MCF 10A (cell line): ENCODE measurements around the gene PIM3. TPM values are rescaled to one million over a fixed set of nuclear protein-coding genes. Genes with fewer than 3 reads are reported as not detected.

Experiments used
- BruUV-seq: library from RNA; stranded (reverse); fragments of 400-500 nt; replicated peaks from 2 replicates; lab custom pipeline; 2021; lab: Mats Ljungman, UMichigan
- CTCF ChIA-PET: fragments of 300-600 bp; sonication (Branson Sonifier 250); formaldehyde crosslinking; extraction: SDS; loops from one replicate; lab custom pipeline; 2021; ENCODE audit warnings: antibody characterized with exemption, inconsistent platforms; lab: Yijun Ruan, JAX
- POLR2A ChIA-PET: fragments of 300-600, 350-650 bp; sonication (Branson Sonifier 250); formaldehyde crosslinking; extraction: SDS; loops from one replicate; lab custom pipeline; 2020; ENCODE audit warnings: antibody characterized with exemption, inconsistent platforms; lab: Yijun Ruan, JAX
- DNase-seq: peaks from one replicate; pipeline ENCODE4 v3.0.0-alpha.2; 2018; ENCODE audit not compliant: unreplicated experiment
- H3K27ac Mint-ChIP-seq: one replicate; pipeline ENCODE4 v1.8.0; 2022; ENCODE audit warnings: mild to moderate bottlenecking, low read depth, mixed read lengths; ENCODE audit not compliant: unreplicated experiment
- H3K27me3 Mint-ChIP-seq: one replicate; pipeline ENCODE4 v1.8.0; 2022; ENCODE audit warnings: mixed read lengths; ENCODE audit not compliant: insufficient read depth, unreplicated experiment
- H3K36me3 Mint-ChIP-seq: one replicate; pipeline ENCODE4 v1.8.0; 2022; ENCODE audit warnings: mild to moderate bottlenecking, moderate library complexity, mixed read lengths; ENCODE audit not compliant: insufficient read depth, unreplicated experiment
- H3K4me1 Mint-ChIP-seq: one replicate; pipeline ENCODE4 v1.8.0; 2022; ENCODE audit warnings: mixed read lengths; ENCODE audit not compliant: insufficient read depth, unreplicated experiment
- H3K4me3 Mint-ChIP-seq: one replicate; pipeline ENCODE4 v1.8.0; 2022; ENCODE audit warnings: mild to moderate bottlenecking, moderate library complexity, mixed read lengths; ENCODE audit not compliant: unreplicated experiment
- H3K9me3 Mint-ChIP-seq: one replicate; pipeline ENCODE4 v1.8.0; 2022; ENCODE audit warnings: mixed read lengths; ENCODE audit not compliant: unreplicated experiment
- CTCF ChIP-seq: fragments of 200-600 bp; IDR thresholded peaks from one replicate; pipeline ENCODE4 v1.8.0; 2022; ENCODE audit warnings: antibody characterized with exemption, mild to moderate bottlenecking; ENCODE audit not compliant: unreplicated experiment
- intact Hi-C: fragments of 100-400 bp; cut with micrococcal nuclease; formaldehyde crosslinking; loops from 2 replicates; pipeline ENCODE4 v1.14.1; 2022
- total RNA-seq: library from RNA; stranded (reverse); gene quantifications from 2 replicates; pipeline ENCODE4 v1.2.3, GENCODE V29; 2022

Gene PIM3
- total RNA-seq, 1 experiment from 2014 or later = 56.3 TPM

DNA sequence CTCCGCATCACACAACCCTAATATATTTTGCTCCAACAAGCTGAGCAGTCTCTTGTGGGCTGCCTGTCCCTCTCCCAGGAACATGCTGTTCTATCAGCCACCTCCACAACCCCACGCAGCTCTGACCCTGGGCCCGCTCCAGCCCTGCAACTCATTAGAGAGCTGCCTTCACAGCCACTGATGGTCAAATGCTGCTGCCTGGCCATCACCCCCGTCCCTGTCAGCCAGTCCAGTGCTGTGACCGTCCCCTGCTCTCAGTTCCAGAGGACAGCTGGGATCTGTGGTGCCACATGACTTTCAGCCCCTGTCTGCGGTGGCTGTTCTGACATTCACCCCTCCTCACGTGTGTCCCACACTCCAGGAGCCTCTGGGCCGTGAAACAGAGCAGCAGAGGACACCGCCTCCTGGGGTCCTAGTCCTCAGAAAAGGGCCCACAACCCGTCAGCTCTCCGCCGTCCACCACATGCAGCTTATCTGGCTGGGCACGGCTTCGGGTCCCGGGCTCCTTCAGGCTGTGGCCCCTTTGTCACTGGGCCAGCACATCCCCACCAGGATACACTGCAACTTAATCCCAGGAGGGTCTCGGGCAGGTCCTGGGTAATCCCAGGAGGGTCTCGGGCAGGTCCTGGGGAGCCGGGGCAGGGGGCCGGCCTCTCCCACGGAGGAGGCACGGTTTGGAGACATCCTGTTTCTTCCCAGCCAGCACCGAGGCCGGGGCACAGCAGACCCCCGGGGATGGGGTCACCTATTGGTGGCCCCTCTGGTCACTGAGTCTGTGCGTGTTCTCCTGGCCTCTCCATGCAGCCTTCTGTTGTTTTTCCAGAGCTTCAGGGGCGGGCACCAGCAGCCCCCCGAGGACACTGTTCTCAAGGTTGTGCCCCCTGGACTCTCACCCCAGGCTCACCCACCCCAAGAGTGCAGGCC, 27.1 kb upstream of the PIM3 start:
- Mint-ChIP-seq H3K27me3 (no peaks in the 10 kb centered on the region), H3K4me3 (peak overlapping the region; percentile 67), H3K36me3 (peaks cover 7% of the 10 kb centered on the region), H3K4me1 (peaks cover 16% of the 10 kb centered on the region), H3K9me3 (no peaks in the 10 kb centered on the region), H3K27ac (peak overlapping the region; percentile 46)
- POLR2A ChIA-PET = interaction anchor here (0.6 to 5.0 kb wide), 5 partner anchors 17 to 94 kb away, joined by 3 to 65 read pairs (median 4); partner anchors contain the start of gene PIM3
- CTCF ChIA-PET = interaction anchor here (0.5 to 1.6 kb wide), 5 partner anchors 15 to 97 kb away, joined by 3 to 4 read pairs (median 3); no protein-coding TSS in a partner anchor
- intact Hi-C loops = no loop called here
- DNase-seq = no peak
- BruUV-seq = no TSS peak
- TF ChIP-seq CTCF = no peak

DNA sequence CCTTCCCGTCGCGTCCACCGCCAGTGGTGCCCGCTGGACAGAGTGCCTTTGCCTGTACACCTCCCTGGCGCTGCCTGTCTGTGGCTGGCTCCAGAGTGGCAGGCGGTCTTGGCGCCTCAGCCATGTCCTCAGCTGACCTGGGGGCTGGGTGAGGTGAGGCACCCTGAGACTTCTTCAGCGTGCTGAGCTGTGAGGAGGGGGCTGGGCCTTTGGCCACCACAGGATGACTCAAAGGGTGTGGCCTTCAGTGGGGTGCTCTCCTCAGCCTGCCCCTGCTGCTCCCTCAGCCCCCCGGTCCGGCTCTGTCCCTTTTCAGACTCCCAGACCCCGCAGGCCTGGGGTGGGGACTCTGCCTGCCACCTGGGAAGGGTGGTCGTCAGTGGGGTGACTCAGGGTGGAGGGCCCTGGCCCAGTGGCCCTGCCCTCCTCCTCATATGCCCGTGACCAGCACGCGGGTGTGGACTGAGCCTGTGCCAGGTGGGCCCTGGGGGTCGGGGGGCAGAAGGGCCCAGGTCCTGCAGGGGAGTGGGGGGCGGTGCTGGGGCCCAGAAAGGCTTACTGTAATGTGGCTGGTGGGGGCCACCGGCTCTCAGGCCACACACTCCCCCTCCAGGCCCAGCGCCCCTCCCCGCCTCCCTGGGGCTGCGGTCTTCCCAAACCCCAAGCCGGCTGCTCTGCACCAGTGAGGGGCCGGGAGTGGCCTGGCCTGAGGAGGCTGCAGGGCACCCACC, 26.2 kb upstream of the PIM3 start:
- peak overlapping the region; percentile 67 for H3K4me3 Mint-ChIP-seq
- peaks cover 16% of the 10 kb centered on the region for H3K4me1 Mint-ChIP-seq
- DNase-seq = peak; percentile 66
- peaks cover 7% of the 10 kb centered on the region for H3K36me3 Mint-ChIP-seq
- POLR2A ChIA-PET = interaction anchor here (0.9 to 5.0 kb wide), 3 partner anchors 17 to 38 kb away, joined by 3 to 65 read pairs (median 9); partner anchors contain the start of gene PIM3
- intact Hi-C loops = no loop called here
- no peaks in the 10 kb centered on the region for H3K9me3 Mint-ChIP-seq
- no peaks in the 10 kb centered on the region for H3K27me3 Mint-ChIP-seq
- CTCF ChIA-PET = interaction anchor here (0.5 to 1.6 kb wide), 2 partner anchors 93 to 96 kb away, joined by 3 read pairs; no protein-coding TSS in a partner anchor
- H3K27ac Mint-ChIP-seq = no peak overlapping the region
- BruUV-seq = no TSS peak
- TF ChIP-seq CTCF = no peak

DNA sequence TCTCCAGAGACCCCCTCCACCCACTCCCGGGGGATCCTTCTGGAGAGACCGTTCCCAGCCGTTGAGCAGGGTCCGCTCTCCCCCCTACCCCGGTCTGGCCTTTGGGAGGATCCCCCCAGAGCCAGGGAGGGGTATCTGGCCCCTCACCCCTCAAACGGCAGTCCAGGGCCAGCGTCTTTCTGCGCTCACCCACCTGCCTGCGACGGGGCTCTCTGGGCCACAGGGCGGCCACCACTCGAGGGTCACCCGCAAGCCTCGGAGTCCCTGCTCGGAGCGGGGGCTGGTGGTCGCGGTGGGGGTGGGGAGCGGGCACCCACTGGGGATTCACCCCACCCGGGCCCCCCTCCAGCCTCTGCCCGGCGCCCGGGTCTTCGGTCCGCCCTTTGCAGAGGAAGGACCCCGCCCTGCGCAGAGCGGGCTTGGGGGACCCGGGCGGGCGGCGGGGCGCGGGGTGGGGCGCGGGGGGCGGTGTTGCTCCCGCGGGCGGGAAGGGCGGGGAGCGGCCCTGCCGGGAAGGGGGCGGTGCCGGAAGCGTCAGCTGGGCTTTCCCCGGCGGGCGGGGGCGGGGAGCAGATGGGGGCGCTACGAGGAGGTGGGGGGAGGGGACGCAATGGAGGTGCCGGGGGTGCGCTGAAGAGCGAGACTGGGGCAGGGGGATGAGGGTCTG, 25.5 kb upstream of the PIM3 start:
- TF ChIP-seq CTCF = no peak
- Mint-ChIP-seq H3K27me3 (no peaks in the 10 kb centered on the region), H3K9me3 (no peaks in the 10 kb centered on the region), H3K4me3 (peak overlapping the region; percentile 67), H3K36me3 (peaks cover 7% of the 10 kb centered on the region), H3K4me1 (peaks cover 16% of the 10 kb centered on the region), H3K27ac (no peak overlapping the region)
- BruUV-seq = no TSS peak
- DNase-seq = peak; percentile 68
- intact Hi-C loops = no loop called here
- POLR2A ChIA-PET = interaction anchor here (1.5 to 1.8 kb wide), 3 partner anchors 25 to 32 kb away, joined by 5 to 13 read pairs (median 13); partner anchors contain the start of gene PIM3
- CTCF ChIA-PET = no interaction called here
